ENCODE measurements around the gene OR51B2.
"Not testable (repeated sequence)": the region's sequence is repeated elsewhere in the genome, so short reads cannot be mapped to it uniquely, and the experiment has no call there.

DNA sequence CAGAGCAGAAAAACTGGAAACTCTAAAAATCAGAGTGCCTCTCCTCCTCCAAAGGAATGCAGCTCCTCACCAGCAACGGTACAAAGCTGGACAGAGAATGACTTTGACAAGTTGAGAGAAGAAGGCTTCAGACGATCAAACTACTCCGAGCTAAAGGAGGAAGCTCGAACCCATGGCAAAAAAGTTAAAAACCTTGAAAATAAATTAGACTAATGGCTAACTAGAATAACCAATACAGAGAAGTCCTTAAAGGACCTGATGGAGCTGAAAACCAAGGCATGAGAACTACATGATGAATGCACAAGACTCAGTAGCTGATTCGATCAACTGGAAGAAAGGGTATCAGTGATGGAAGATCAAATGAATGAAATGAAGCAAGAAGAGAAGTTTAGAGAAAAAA lies 31.9 kb upstream of the OR51B2 start:
- TF ChIP-seq, protein P1, sequence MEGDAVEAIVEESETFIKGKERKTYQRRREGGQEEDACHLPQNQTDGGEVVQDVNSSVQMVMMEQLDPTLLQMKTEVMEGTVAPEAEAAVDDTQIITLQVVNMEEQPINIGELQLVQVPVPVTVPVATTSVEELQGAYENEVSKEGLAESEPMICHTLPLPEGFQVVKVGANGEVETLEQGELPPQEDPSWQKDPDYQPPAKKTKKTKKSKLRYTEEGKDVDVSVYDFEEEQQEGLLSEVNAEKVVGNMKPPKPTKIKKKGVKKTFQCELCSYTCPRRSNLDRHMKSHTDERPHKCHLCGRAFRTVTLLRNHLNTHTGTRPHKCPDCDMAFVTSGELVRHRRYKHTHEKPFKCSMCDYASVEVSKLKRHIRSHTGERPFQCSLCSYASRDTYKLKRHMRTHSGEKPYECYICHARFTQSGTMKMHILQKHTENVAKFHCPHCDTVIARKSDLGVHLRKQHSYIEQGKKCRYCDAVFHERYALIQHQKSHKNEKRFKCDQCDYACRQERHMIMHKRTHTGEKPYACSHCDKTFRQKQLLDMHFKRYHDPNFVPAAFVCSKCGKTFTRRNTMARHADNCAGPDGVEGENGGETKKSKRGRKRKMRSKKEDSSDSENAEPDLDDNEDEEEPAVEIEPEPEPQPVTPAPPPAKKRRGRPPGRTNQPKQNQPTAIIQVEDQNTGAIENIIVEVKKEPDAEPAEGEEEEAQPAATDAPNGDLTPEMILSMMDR (IDR thresholded peaks at IDR 0.05): not testable (repeated sequence)
- not testable (repeated sequence) for TF ChIP-seq ZFX (IDR thresholded peaks at IDR 0.05; ENCODE audit: borderline replicate concordance)
